ENCODE measurements around the gene MAPKAPK2. TPM values are rescaled to one million over a fixed set of nuclear protein-coding genes. Genes with fewer than 3 reads are reported as not detected.
"Not testable (repeated sequence)": the region's sequence is repeated elsewhere in the genome, so short reads cannot be mapped to it uniquely, and the experiment has no call there.

Gene MAPKAPK2
- polyA plus RNA-seq, 3 donors: 1.6 to 56.9 (median 2.2) TPM

- Histone ChIP-seq H3K27me3 (ENCODE audit: control insufficient read depth in 2 of 2, insufficient read depth in 2 of 2, low read length in 2 of 2) (peaks cover 5 to 15% of the 10 kb centered on the region in 2 donors), H3K4me1 (ENCODE audit: control insufficient read depth in 1 of 2, insufficient read depth in 2 of 2, low read length in 2 of 2) (peaks cover 16 to 22% of the 10 kb centered on the region in 2 donors), H3K4me2 (replicated peaks; ENCODE audit: extremely low read depth, low read length, poor library complexity, severe bottlenecking) (no peak overlapping the region), H4K20me1 (ENCODE audit: insufficient read depth, low read length) (no peaks in the 10 kb centered on the region), H3K27ac (ENCODE audit: low read depth in 1 of 2, low read length in 2 of 2) (no peak overlapping the region), H2AFZ (ENCODE audit: insufficient read depth, low read depth, low read length, poor library complexity, severe bottlenecking) (no peak overlapping the region), H3K4me3 (replicated peaks in 1 of 3; ENCODE audit: low read depth in 2 of 3, low read length in 3 of 3) (no peak overlapping the region), H3K36me3 (replicated peaks in 1 of 2; ENCODE audit: control insufficient read depth in 1 of 2, insufficient read depth in 2 of 2, low read length in 2 of 2) (no peaks in the 10 kb centered on the region), H3K9me3 (replicated peaks in 1 of 2; ENCODE audit: control insufficient read depth in 1 of 2, insufficient read depth in 1 of 2, low read length in 2 of 2) (no peaks in the 10 kb centered on the region), H3K9ac (ENCODE audit: insufficient read depth, low read length, poor library complexity, severe bottlenecking) (no peak overlapping the region), H3K79me2 (ENCODE audit: insufficient read depth, low read length) (no peaks in the 10 kb centered on the region)
- Mint-ChIP-seq H3K4me1 (peaks cover 17% of the 10 kb centered on the region), H3K9me3 (no peaks in the 10 kb centered on the region), H3K4me3 (no peak overlapping the region), H3K27me3 (ENCODE audit: low read depth in 3 of 3) (peaks cover 11 to 34% (median 26%) of the 10 kb centered on the region in 3 donors), H3K27ac (no peak overlapping the region), H3K36me3 (no peaks in the 10 kb centered on the region)
- intact Hi-C loops (cut with micrococcal nuclease): loop anchor here (10.0 kb wide), 1 partner anchor 277 kb away; no protein-coding TSS in a partner anchor
- TF ChIP-seq CTCF (IDR thresholded peaks at IDR 0.05): no peak
- DNase-seq: no peak
Measured at GRCh38 chr1:206637605-206638004, 47.1 kb upstream of the MAPKAPK2 start.

- WGBS (ENCODE audit: insufficient coverage): no CpG with 5 or more reads among the region's 2 CpGs
- H3K27ac ChIP-seq (ENCODE audit: low read depth in 1 of 2, low read length in 2 of 2); H4K20me1 ChIP-seq (ENCODE audit: insufficient read depth, low read length); H3K9ac ChIP-seq (ENCODE audit: insufficient read depth, low read length, poor library complexity, severe bottlenecking); H3K4me3 ChIP-seq (replicated peaks in 1 of 3; ENCODE audit: low read depth in 2 of 3, low read length in 3 of 3); H3K27me3 Mint-ChIP-seq (ENCODE audit: low read depth in 3 of 3); H3K4me3 Mint-ChIP-seq; H3K36me3 ChIP-seq (replicated peaks in 1 of 2; ENCODE audit: control insufficient read depth in 1 of 2, insufficient read depth in 2 of 2, low read length in 2 of 2); H3K4me2 ChIP-seq (replicated peaks; ENCODE audit: extremely low read depth, low read length, poor library complexity, severe bottlenecking); H3K9me3 Mint-ChIP-seq; H3K27me3 ChIP-seq (ENCODE audit: control insufficient read depth in 2 of 2, insufficient read depth in 2 of 2, low read length in 2 of 2); DNase-seq; intact Hi-C loops (cut with micrococcal nuclease); H3K27ac Mint-ChIP-seq; H2AFZ ChIP-seq (ENCODE audit: insufficient read depth, low read depth, low read length, poor library complexity, severe bottlenecking); H3K79me2 ChIP-seq (ENCODE audit: insufficient read depth, low read length); H3K9me3 ChIP-seq (replicated peaks in 1 of 2; ENCODE audit: control insufficient read depth in 1 of 2, insufficient read depth in 1 of 2, low read length in 2 of 2); H3K36me3 Mint-ChIP-seq: not testable (repeated sequence)
- peaks cover 13% of the 10 kb centered on the region for H3K4me1 Mint-ChIP-seq
- H3K4me1 ChIP-seq (ENCODE audit: control insufficient read depth in 1 of 2, insufficient read depth in 2 of 2, low read length in 2 of 2): peaks cover 15 to 18% of the 10 kb centered on the region in 2 donors
Measured at GRCh38 chr1:206642074-206642473, 42.6 kb upstream of the MAPKAPK2 start.

Measured in CD14-positive monocyte (primary cell).